Inflammatory macrophage treated with lipopolysaccharide for 4 hours (primary cell): ENCODE measurements around the gene ARX.

Source experiments
- DNase-seq: peaks from one replicate; pipeline ENCODE4 v3.0.0-alpha.2; 2020

ARX gene

GRCh38 chrX:24996096-24996709 lies 19.6 kb downstream of the ARX start:
- no peak for DNase-seq

GRCh38 chrX:24993879-24994278 lies 21.9 kb downstream of the ARX start:
- no peak for DNase-seq

GRCh38 chrX:24990535-24990934 lies 25.2 kb downstream of the ARX start:
- no peak for DNase-seq

- DNase-seq = no peak
Observed at GRCh38 chrX:24988314-24988713, 27.5 kb downstream of the ARX start.

- no peak for DNase-seq
Observed at GRCh38 chrX:24987731-24988130, 28.0 kb downstream of the ARX start.

- no peak for DNase-seq
Observed at GRCh38 chrX:24985120-24985519, 30.6 kb downstream of the ARX start.

GRCh38 chrX:24983931-24984330 lies 31.8 kb downstream of the ARX start:
- no peak for DNase-seq

- no peak for DNase-seq
Observed at GRCh38 chrX:24982306-24982965, 33.3 kb downstream of the ARX start.

GRCh38 chrX:24981030-24981429 lies 34.7 kb downstream of the ARX start:
- no peak for DNase-seq

GRCh38 chrX:24979081-24979480 lies 36.7 kb downstream of the ARX start:
- DNase-seq = no peak

GRCh38 chrX:24969812-24970211 lies 46.0 kb downstream of the ARX start:
- no peak for DNase-seq

GRCh38 chrX:24965372-24965771 lies 50.4 kb downstream of the ARX start:
- no peak for DNase-seq

- no peak for DNase-seq
Observed at GRCh38 chrX:24963823-24964222, 51.9 kb downstream of the ARX start.

GRCh38 chrX:24961809-24962208 lies 54.0 kb downstream of the ARX start:
- DNase-seq = no peak

- no peak for DNase-seq
Observed at GRCh38 chrX:24956828-24957227, 58.9 kb downstream of the ARX start.

GRCh38 chrX:24955372-24955930 lies 60.3 kb downstream of the ARX start:
- no peak for DNase-seq

- DNase-seq = no peak
Observed at GRCh38 chrX:24954732-24955131, 61.0 kb downstream of the ARX start.
